H9 (cell line): ENCODE results near the gene ARHGAP40. TPM values are rescaled to one million over a fixed set of nuclear protein-coding genes. Genes with fewer than 3 reads are reported as not detected.

Source experiments
- DNase-seq: peaks from one replicate; pipeline ENCODE4 v3.0.0-alpha.2; 2017
- H2AFZ ChIP-seq: one replicate; pipeline ENCODE4 v1.6.1; 2013; ENCODE audit warnings: mild to moderate bottlenecking, low read length, control low read depth, moderate library complexity
- H2AK5ac ChIP-seq: 2 replicates; pipeline ENCODE4 v1.6.1; 2013; ENCODE audit warnings: low read length, control low read depth, mixed read lengths; ENCODE audit not compliant: insufficient read length
- H2BK120ac ChIP-seq: one replicate; pipeline ENCODE4 v1.6.1; 2013; ENCODE audit warnings: low read depth, mild to moderate bottlenecking, low read length, control low read depth, inconsistent platforms; ENCODE audit not compliant: poor library complexity, severe bottlenecking
- H2BK12ac ChIP-seq: 2 replicates; pipeline ENCODE4 v1.6.1; 2013; ENCODE audit warnings: low read length, control low read depth, mixed read lengths, low read depth; ENCODE audit not compliant: insufficient read length
- H2BK15ac ChIP-seq: 2 replicates; pipeline ENCODE4 v1.6.1; 2013; ENCODE audit warnings: low read depth, low read length, control low read depth
- H2BK20ac ChIP-seq: one replicate; pipeline ENCODE4 v1.6.1; 2013; ENCODE audit warnings: low read depth, mild to moderate bottlenecking, low read length, control low read depth, inconsistent platforms; ENCODE audit not compliant: poor library complexity, severe bottlenecking
- H2BK5ac ChIP-seq: 2 replicates; pipeline ENCODE4 v1.6.1; 2013; ENCODE audit warnings: low read length, control low read depth, mixed read lengths; ENCODE audit not compliant: insufficient read length
- H3K14ac ChIP-seq: 2 replicates; pipeline ENCODE4 v1.6.1; 2013; ENCODE audit warnings: low read length, control low read depth; ENCODE audit not compliant: insufficient read depth
- H3K18ac ChIP-seq: 2 replicates; pipeline ENCODE4 v1.6.1; 2013; ENCODE audit warnings: low read depth, mild to moderate bottlenecking, mixed read lengths, low read length, control low read depth; ENCODE audit not compliant: insufficient read length
- H3K23ac ChIP-seq: 2 replicates; pipeline ENCODE4 v1.6.1; 2013; ENCODE audit warnings: low read length, control low read depth, mixed read lengths, low read depth; ENCODE audit not compliant: insufficient read length
- H3K23me2 ChIP-seq: 2 replicates; pipeline ENCODE4 v1.6.1; 2013; ENCODE audit warnings: low read depth, mild to moderate bottlenecking, mixed read lengths, low read length, control low read depth; ENCODE audit not compliant: insufficient read length, poor library complexity, severe bottlenecking
- H3K27ac ChIP-seq: 2 replicates; pipeline ENCODE4 v1.5.1; 2013; ENCODE audit warnings: low read length, control low read depth, mixed read lengths, low read depth; ENCODE audit not compliant: insufficient read length
- H3K27me3 ChIP-seq: 2 replicates; pipeline ENCODE4 v1.6.1; 2013; ENCODE audit warnings: low read length, control low read depth, inconsistent platforms; ENCODE audit not compliant: insufficient read depth
- H3K4ac ChIP-seq: 2 replicates; pipeline ENCODE4 v1.6.1; 2013; ENCODE audit warnings: low read depth, mild to moderate bottlenecking, control low read depth, inconsistent platforms, low read length, moderate library complexity
- H3K4me1 ChIP-seq: 2 replicates; pipeline ENCODE4 v1.6.1; 2013; ENCODE audit warnings: low read length, control low read depth, inconsistent platforms; ENCODE audit not compliant: insufficient read depth
- H3K4me2 ChIP-seq: 2 replicates; pipeline ENCODE4 v1.6.1; 2013; ENCODE audit warnings: low read length, control low read depth, mixed read lengths; ENCODE audit not compliant: insufficient read length, insufficient read depth
- H3K56ac ChIP-seq: 2 replicates; pipeline ENCODE4 v1.6.1; 2013; ENCODE audit warnings: low read depth, mild to moderate bottlenecking, mixed read lengths, low read length, control low read depth; ENCODE audit not compliant: insufficient read length
- H3K79me1 ChIP-seq: 2 replicates; pipeline ENCODE4 v1.6.1; 2013; ENCODE audit warnings: low read depth, mild to moderate bottlenecking, moderate library complexity, low read length, control low read depth, inconsistent platforms; ENCODE audit not compliant: insufficient read depth, poor library complexity, severe bottlenecking
- H3K79me2 ChIP-seq: 2 replicates; pipeline ENCODE4 v1.6.1; 2013; ENCODE audit warnings: low read length, control low read depth, inconsistent platforms; ENCODE audit not compliant: insufficient read depth
- H3K9ac ChIP-seq: 2 replicates; pipeline ENCODE4 v1.6.1; 2013; ENCODE audit warnings: low read length, control low read depth, mixed read lengths; ENCODE audit not compliant: insufficient read length; ENCODE audit errors: extremely low read depth
- H3K9me3 ChIP-seq: one replicate; pipeline ENCODE4 v1.6.1; 2013; ENCODE audit warnings: low read depth, low read length, inconsistent platforms; ENCODE audit not compliant: control insufficient read depth
- H3T11ph ChIP-seq: one replicate; pipeline ENCODE4 v1.6.1; 2013; ENCODE audit warnings: mild to moderate bottlenecking, low read length, control low read depth, inconsistent platforms
- H4K20me1 ChIP-seq: one replicate; pipeline ENCODE4 v1.6.1; 2013; ENCODE audit not compliant: control insufficient read depth, insufficient read length, insufficient read depth
- H4K5ac ChIP-seq: 2 replicates; pipeline ENCODE4 v1.6.1; 2013; ENCODE audit warnings: low read depth, mild to moderate bottlenecking, mixed read lengths, low read length, control low read depth; ENCODE audit not compliant: insufficient read length
- H4K8ac ChIP-seq: replicated peaks from 2 replicates; pipeline ENCODE4 v1.6.1; 2013; ENCODE audit warnings: low read length, control low read depth, mixed read lengths, low read depth; ENCODE audit not compliant: insufficient read length
- H4K91ac ChIP-seq: 2 replicates; pipeline ENCODE4 v1.6.1; 2013; ENCODE audit warnings: low read depth, mild to moderate bottlenecking, moderate library complexity, mixed read lengths, low read length, control low read depth; ENCODE audit not compliant: insufficient read length
- H3K27ac Mint-ChIP-seq, 3 experiments: 2 replicates in 2 of 3; 3 replicates in 1 of 3; pipeline ENCODE4 v1.8.0; 2020 to 2021; ENCODE audit warnings: mixed read lengths in 3 of 3, mild to moderate bottlenecking in 1 of 3, moderate library complexity in 1 of 3
- H3K27me3 Mint-ChIP-seq: 2 replicates; pipeline ENCODE4 v1.8.0; 2021; ENCODE audit warnings: low read depth, mild to moderate bottlenecking, moderate library complexity, mixed read lengths
- H3K36me3 Mint-ChIP-seq, 3 experiments: 2 replicates in 2 of 3; 3 replicates in 1 of 3; pipeline ENCODE4 v1.8.0; 2020 to 2021; ENCODE audit warnings: low read depth in 3 of 3, mixed read lengths in 3 of 3; ENCODE audit not compliant: insufficient read depth in 1 of 3
- H3K4me1 Mint-ChIP-seq, 2 experiments: 2 replicates each; pipeline ENCODE4 v1.8.0; 2020; ENCODE audit warnings: mixed read lengths in 2 of 2
- H3K4me3 Mint-ChIP-seq, 2 experiments: 2 replicates in 1 of 2; 3 replicates in 1 of 2; pipeline ENCODE4 v1.8.0; 2020 to 2021; ENCODE audit warnings: mild to moderate bottlenecking in 2 of 2, mixed read lengths in 2 of 2, moderate library complexity in 1 of 2
- H3K9me3 Mint-ChIP-seq, 2 experiments: 2 replicates in 1 of 2; 3 replicates in 1 of 2; pipeline ENCODE4 v1.8.0; 2020; ENCODE audit warnings: mild to moderate bottlenecking in 2 of 2, mixed read lengths in 2 of 2, moderate library complexity in 1 of 2
- WGBS: extraction: QIAGEN DNeasy Blood & Tissue Kit; methylation state at CpG from one replicate; pipeline ENCODE4 v1.1.7; 2013; ENCODE audit warnings: missing lambda C conversion rate, low lambda C conversion rate, mixed read lengths; ENCODE audit not compliant: insufficient read length; ENCODE audit errors: extremely low coverage; 5-methylcytosine and 5-hydroxymethylcytosine counted together
- long read RNA-seq: library from polyadenylated mRNA; unstranded; transcript quantifications from one replicate; pipeline ENCODE4 v2.0.0, GENCODE V29; 2020
- total RNA-seq: library from RNA; stranded (reverse); gene quantifications from 2 replicates; pipeline ENCODE4 v1.2.1, GENCODE V29; 2021
- TF ChIP-seq, protein P1 (sequence below): fragments of 200-600 bp; sonication (generic); conservative IDR thresholded peaks from 3 replicates; pipeline ENCODE4 v1.8.0; 2021; ENCODE audit warnings: antibody characterized with exemption, mild to moderate bottlenecking

The ARHGAP40 gene
- total RNA-seq = 0.17 and 0.26 TPM in 2 replicates
- long read RNA-seq, partial matches to known transcripts = 1 of 1 reads
- long read RNA-seq, other reads (novel, unspliced or antisense) = 0 of 1 reads

DNA sequence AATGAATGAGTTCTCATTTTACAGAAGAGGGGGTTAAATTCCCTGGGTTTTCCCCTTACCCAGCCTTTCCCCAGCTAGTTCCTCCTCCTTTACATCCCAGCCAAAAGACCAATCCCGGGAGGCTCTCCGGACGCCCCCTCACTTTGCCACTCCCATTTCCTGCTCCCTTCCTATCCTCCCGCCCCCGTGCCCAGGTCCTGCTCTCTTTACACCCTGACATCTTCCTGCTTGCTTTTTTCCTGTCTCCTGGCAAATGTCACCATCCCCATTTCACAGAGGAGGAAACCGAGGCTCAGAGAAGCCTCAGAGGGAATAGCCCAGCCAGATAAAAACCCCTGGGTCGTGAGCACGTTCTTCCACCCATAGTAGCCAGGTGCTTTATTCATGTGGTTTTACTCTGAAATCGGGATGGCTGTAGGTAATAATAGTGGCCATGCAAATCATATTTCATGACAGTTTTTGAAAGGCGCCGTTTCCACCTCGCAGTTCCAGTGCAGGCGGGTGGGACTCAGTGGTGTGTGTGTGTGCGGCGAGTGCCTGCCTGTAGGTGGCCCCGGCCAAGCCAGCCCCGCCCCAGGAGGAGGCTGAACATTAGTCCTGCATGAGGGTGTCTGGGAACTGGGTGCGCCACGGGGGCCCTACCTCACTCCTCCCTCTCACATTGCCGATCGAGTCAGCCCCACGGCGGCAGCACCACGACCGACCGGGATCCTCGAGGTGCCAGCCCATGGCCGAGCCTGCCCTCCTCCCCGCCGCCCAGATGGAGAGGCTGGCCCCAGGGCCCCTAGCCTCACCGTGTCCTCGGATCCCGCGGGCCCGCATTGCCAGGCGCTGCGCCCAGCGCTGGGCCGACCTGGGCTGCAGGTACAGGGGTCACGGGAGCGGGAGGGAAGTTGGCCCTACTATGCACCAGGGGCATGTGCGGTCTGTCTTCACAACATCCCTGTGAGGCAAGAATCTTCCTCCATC lies at the start of gene ARHGAP40:
ARHGAP40 (plus strand) TSS at position 594 of the 969 bp plus-strand sequence.
- Histone ChIP-seq H3K79me2 (no peaks in the 10 kb centered on the region), H2BK120ac (no peak within 1 kb of the TSS), H3K4me2 (peak within 1 kb of the TSS; percentile 62), H2BK20ac (no peak within 1 kb of the TSS), H3K18ac (no peak within 1 kb of the TSS), H2BK5ac (no peak within 1 kb of the TSS), H3K4me1 (no peaks in the 10 kb centered on the region; the same call in 1 of the 2 replicates), H3K27ac (no peak within 1 kb of the TSS), H3K56ac (no peak within 1 kb of the TSS), H3K14ac (no peak within 1 kb of the TSS), H2AFZ (no peak within 1 kb of the TSS), H4K20me1 (no peaks in the 10 kb centered on the region), H3K4ac (no peak within 1 kb of the TSS), H4K91ac (no peak within 1 kb of the TSS), H3K23me2 (no peaks in the 10 kb centered on the region), H4K8ac (no peak within 1 kb of the TSS), H3K9ac (no peak within 1 kb of the TSS), H3T11ph (no peak within 1 kb of the TSS), H2AK5ac (no peak within 1 kb of the TSS), H4K5ac (no peak within 1 kb of the TSS), H3K23ac (no peak within 1 kb of the TSS), H3K27me3 (no peaks in the 10 kb centered on the region), H2BK12ac (no peak within 1 kb of the TSS), H3K9me3 (no peaks in the 10 kb centered on the region), H3K79me1 (no peaks in the 10 kb centered on the region), H2BK15ac (no peak within 1 kb of the TSS)
- Mint-ChIP-seq H3K4me1 (peaks cover 24 to 30% of the 10 kb centered on the region in 2 experiments), H3K9me3 (peaks cover 10 to 12% of the 10 kb centered on the region in 2 experiments), H3K27me3 (peaks cover 21% of the 10 kb centered on the region), H3K4me3 (peak within 1 kb of the TSS; percentile 61 to 77), H3K36me3 (peaks cover 5 to 10% (median 5%) of the 10 kb centered on the region in 3 experiments; a peak in 6 of 7 replicates), H3K27ac (no peak within 1 kb of the TSS; a peak in 1 of 7 replicates)
- WGBS = no CpG with 5 or more reads among the region's 42 CpGs
- DNase-seq = peak; percentile 72
- TF ChIP-seq, protein P1, sequence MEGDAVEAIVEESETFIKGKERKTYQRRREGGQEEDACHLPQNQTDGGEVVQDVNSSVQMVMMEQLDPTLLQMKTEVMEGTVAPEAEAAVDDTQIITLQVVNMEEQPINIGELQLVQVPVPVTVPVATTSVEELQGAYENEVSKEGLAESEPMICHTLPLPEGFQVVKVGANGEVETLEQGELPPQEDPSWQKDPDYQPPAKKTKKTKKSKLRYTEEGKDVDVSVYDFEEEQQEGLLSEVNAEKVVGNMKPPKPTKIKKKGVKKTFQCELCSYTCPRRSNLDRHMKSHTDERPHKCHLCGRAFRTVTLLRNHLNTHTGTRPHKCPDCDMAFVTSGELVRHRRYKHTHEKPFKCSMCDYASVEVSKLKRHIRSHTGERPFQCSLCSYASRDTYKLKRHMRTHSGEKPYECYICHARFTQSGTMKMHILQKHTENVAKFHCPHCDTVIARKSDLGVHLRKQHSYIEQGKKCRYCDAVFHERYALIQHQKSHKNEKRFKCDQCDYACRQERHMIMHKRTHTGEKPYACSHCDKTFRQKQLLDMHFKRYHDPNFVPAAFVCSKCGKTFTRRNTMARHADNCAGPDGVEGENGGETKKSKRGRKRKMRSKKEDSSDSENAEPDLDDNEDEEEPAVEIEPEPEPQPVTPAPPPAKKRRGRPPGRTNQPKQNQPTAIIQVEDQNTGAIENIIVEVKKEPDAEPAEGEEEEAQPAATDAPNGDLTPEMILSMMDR = peak; percentile 53
